Tibial nerve (tissue), 4 donors: ENCODE measurements around the gene RNF145. TPM values are rescaled to one million over a fixed set of nuclear protein-coding genes. Genes with fewer than 3 reads are reported as not detected.

Experiments used
- DNase-seq, 2 donors: peaks; one replicate each; pipeline ENCODE4 v3.0.0-alpha.2; 2019; ENCODE audit warnings: low spot score in 2 of 2
- H3K27ac ChIP-seq, 4 donors: fragments of 200-600 bp; sonication (generic) in 3 of 4; one replicate each; pipeline ENCODE4 v1.5.1; 2017 to 2019; ENCODE audit warnings: mild to moderate bottlenecking in 1 of 4
- H3K27me3 ChIP-seq, 2 donors: fragments of 200-600 bp; sonication (generic) in 1 of 2; one replicate each; pipeline versions ENCODE4 v1.5.1 to v1.6.0; 2017 to 2019
- H3K36me3 ChIP-seq, 3 donors: fragments of 200-600 bp; sonication (generic); one replicate each; pipeline ENCODE4 v1.5.1; 2018 to 2019
- H3K4me1 ChIP-seq, 4 donors: fragments of 200-600 bp; sonication (generic) in 3 of 4; one replicate each; pipeline ENCODE4 v1.5.1; 2017 to 2019
- H3K4me3 ChIP-seq, 4 donors: fragments of 200-600 bp; sonication (generic) in 3 of 4; one replicate each; pipeline ENCODE4 v1.5.1; 2017 to 2019; ENCODE audit warnings: mild to moderate bottlenecking in 1 of 4, moderate library complexity in 1 of 4
- H3K9me3 ChIP-seq, 4 donors: fragments of 200-600 bp; sonication (generic) in 3 of 4; one replicate each; pipeline ENCODE4 v1.5.1; 2017 to 2019
- CTCF ChIP-seq, 5 experiments: fragments of 200-600 bp in 3 of 5; fragments of 450-650 bp in 2 of 5; sonication (generic) in 3 of 5; IDR thresholded peaks; one replicate each; pipeline ENCODE4 v1.5.1; 2016 to 2019; ENCODE audit warnings: antibody characterized with exemption in 5 of 5, mild to moderate bottlenecking in 3 of 5, moderate library complexity in 2 of 5
- EP300 ChIP-seq, 2 donors: sonication (generic); formaldehyde crosslinking; IDR thresholded peaks; one replicate each; pipeline ENCODE4 v1.6.1; 2017; ENCODE audit warnings: antibody characterized with exemption in 2 of 2, mild to moderate bottlenecking in 1 of 2
- POLR2A ChIP-seq, 2 donors: fragments of 450-650 bp; IDR thresholded peaks; one replicate each; pipeline ENCODE4 v1.6.1; 2017; ENCODE audit warnings: antibody characterized with exemption in 2 of 2, mild to moderate bottlenecking in 2 of 2, moderate library complexity in 2 of 2
- WGBS, 2 donors: methylation state at CpG; one replicate each; pipeline ENCODE4 v1.1.5; 2018; 5-methylcytosine and 5-hydroxymethylcytosine counted together
- total RNA-seq, 4 donors: library from RNA; depleted of rRNA; stranded (reverse); fragments of >200 nt; gene quantifications; one replicate each; pipeline ENCODE4 v1.1.0, GENCODE V29; 2016

Gene RNF145
- total RNA-seq, 4 donors from 2014 or later: 40.2 to 65.1 (median 50.4) TPM

- H3K36me3 ChIP-seq: no peaks in the 10 kb centered on the region
- no peaks in the 10 kb centered on the region for H3K4me1 ChIP-seq
- no peak for DNase-seq
- H3K9me3 ChIP-seq: no peaks in the 10 kb centered on the region
- no peak overlapping the region for H3K27ac ChIP-seq
- no peak for TF ChIP-seq CTCF (IDR thresholded peaks at IDR 0.05)
- no peak for TF ChIP-seq POLR2A (IDR thresholded peaks at IDR 0.05)
- H3K27me3 ChIP-seq: no peaks in the 10 kb centered on the region
- no peak overlapping the region for H3K4me3 ChIP-seq
- 74 to 83% methylated on average over 3 of the region's 3 CpGs for WGBS, 2 donors
Measured at GRCh38 chr5:159227452-159227851, 18.1 kb upstream of the RNF145 start.

GRCh38 chr5:159226451-159226850 lies 17.1 kb upstream of the RNF145 start:
- H3K4me3 ChIP-seq: no peak overlapping the region
- no peaks in the 10 kb centered on the region for H3K36me3 ChIP-seq
- TF ChIP-seq CTCF (IDR thresholded peaks at IDR 0.05) (no peak), POLR2A (IDR thresholded peaks at IDR 0.05) (no peak), EP300 (IDR thresholded peaks at IDR 0.05) (no peak)
- H3K4me1 ChIP-seq: no peaks in the 10 kb centered on the region
- H3K27me3 ChIP-seq: no peaks in the 10 kb centered on the region
- DNase-seq: no peak
- H3K27ac ChIP-seq: no peak overlapping the region
- H3K9me3 ChIP-seq: no peaks in the 10 kb centered on the region

- no peak for DNase-seq
- 77 to 100% methylated on average over 2 of the region's 2 CpGs for WGBS, 2 donors
- H3K36me3 ChIP-seq: no peaks in the 10 kb centered on the region
- H3K4me1 ChIP-seq: no peaks in the 10 kb centered on the region
- no peak overlapping the region for H3K27ac ChIP-seq
- H3K4me3 ChIP-seq: no peak overlapping the region
- H3K9me3 ChIP-seq: no peaks in the 10 kb centered on the region
- TF ChIP-seq CTCF (IDR thresholded peaks at IDR 0.05) (no peak), POLR2A (IDR thresholded peaks at IDR 0.05) (no peak), EP300 (IDR thresholded peaks at IDR 0.05) (no peak)
- no peaks in the 10 kb centered on the region for H3K27me3 ChIP-seq
Measured at GRCh38 chr5:159224471-159224870, 15.1 kb upstream of the RNF145 start.

- WGBS, 2 donors: 68 to 75% methylated on average over 3 of the region's 3 CpGs
- Histone ChIP-seq H3K36me3 (no peaks in the 10 kb centered on the region), H3K4me1 (no peaks in the 10 kb centered on the region), H3K27ac (no peak overlapping the region), H3K27me3 (no peaks in the 10 kb centered on the region), H3K4me3 (no peak overlapping the region), H3K9me3 (no peaks in the 10 kb centered on the region)
- DNase-seq: no peak
- TF ChIP-seq EP300 (IDR thresholded peaks at IDR 0.05) (no peak), CTCF (IDR thresholded peaks at IDR 0.05) (no peak), POLR2A (IDR thresholded peaks at IDR 0.05) (no peak)
Measured at GRCh38 chr5:159223469-159223868, 14.1 kb upstream of the RNF145 start.

GRCh38 chr5:159220206-159220605 lies 10.9 kb upstream of the RNF145 start:
- Histone ChIP-seq H3K27ac (no peak overlapping the region), H3K4me1 (no peaks in the 10 kb centered on the region), H3K36me3 (no peaks in the 10 kb centered on the region), H3K9me3 (no peaks in the 10 kb centered on the region), H3K4me3 (no peak overlapping the region), H3K27me3 (no peaks in the 10 kb centered on the region)
- TF ChIP-seq POLR2A (IDR thresholded peaks at IDR 0.05): no peak
- TF ChIP-seq EP300 (IDR thresholded peaks at IDR 0.05): no peak
- TF ChIP-seq CTCF (IDR thresholded peaks at IDR 0.05): no peak
- 85% methylated on average over 5 of the region's 5 CpGs for WGBS, 2 donors
- no peak for DNase-seq
